ENCODE data around the gene HYLS1. TPM values are rescaled to one million over a fixed set of nuclear protein-coding genes. Genes with fewer than 3 reads are reported as not detected.
A peak's percentile ranks its signal among the peaks of the same experiment; 100 is the strongest.

The HYLS1 gene
- total and polyA plus RNA-seq, 2 experiments from 2014 or later: 14.6 to 25.7 TPM

DNA sequence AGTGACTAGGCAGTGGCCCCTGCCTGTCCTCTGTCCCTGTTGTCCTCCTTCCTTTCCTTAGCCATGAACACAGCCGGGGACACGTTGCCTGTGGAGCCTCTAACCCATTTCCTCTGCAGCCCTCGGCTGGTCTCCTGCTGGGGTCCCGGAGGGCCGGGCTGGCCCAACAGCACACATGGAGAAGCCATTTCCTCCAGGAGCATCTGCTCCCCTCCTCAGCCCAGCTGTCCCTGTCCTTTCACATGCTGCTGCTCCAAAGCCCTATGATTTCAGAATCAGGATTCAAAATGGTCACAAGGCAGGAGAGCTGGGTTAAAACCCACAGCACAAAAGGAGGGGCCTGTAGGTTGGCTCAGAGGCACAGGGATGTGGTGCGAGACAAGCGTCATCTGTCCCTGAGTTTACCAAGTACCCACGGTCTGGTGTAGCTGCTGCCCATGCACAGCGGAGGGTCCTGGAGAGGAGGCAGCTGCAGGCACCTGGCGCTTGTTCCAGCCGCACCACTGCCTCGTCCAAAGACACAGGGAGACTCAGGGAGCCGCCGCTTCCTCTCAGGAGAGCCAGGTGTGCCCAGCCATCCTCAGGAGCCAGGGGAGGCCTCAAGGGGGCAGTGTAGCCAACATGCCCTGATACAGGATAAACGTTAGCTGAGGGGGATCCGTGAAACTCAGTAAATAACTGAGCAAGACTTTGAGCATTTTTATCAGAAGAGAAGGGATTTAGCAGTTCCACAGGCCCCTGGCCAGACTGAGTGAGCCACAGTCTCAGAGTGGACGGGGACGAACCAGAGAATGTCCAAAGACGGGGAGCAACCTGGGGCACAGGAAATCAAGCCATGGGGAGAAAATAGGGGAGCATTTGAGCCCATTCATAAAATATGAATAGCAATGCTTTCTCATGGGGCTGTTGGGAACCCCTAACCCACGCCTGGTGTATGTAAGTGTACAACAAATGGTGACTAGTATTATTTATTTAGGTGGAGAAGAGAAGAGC, 54.4 kb downstream of the HYLS1 start:
- peaks cover 13% of the 10 kb centered on the region for H3K4me1 ChIP-seq (ENCODE audit: insufficient read depth)
- 0 out of 2 replicates have a peak overlapping the region, but pooled peaks have one; percentile 39 for H3K4me2 ChIP-seq
- H2AFZ ChIP-seq: peak overlapping the region; percentile 99
- DNase-seq (ENCODE audit: low spot score) (peak; percentile 95), ATAC-seq (peak; percentile 97)
- peak overlapping the region; percentile 26; the same call in 1 of the 2 replicates for H3K27ac Mint-ChIP-seq
- H3K79me2 ChIP-seq (replicated peaks; ENCODE audit: insufficient read depth): no peaks in the 10 kb centered on the region
- H3K9me3 Mint-ChIP-seq: no peaks in the 10 kb centered on the region; the same call in 2 of the 3 replicates
- H3K4me3 Mint-ChIP-seq: no peak overlapping the region; the same call in 2 of the 3 replicates
- no peaks in the 10 kb centered on the region for H4K20me1 ChIP-seq (replicated peaks; ENCODE audit: insufficient read depth)
- peaks cover 15% of the 10 kb centered on the region for H3K27me3 Mint-ChIP-seq (ENCODE audit: insufficient read depth, low read depth, poor library complexity)
- peaks cover 22% of the 10 kb centered on the region for H3K4me1 Mint-ChIP-seq
- no peaks in the 10 kb centered on the region for H3K9me2 ChIP-seq (ENCODE audit: insufficient read depth)
- H3K4me3 ChIP-seq: peak overlapping the region; percentile 22; the same call in 1 of the 2 replicates
- H3K36me3 Mint-ChIP-seq (ENCODE audit: low read depth): no peaks in the 10 kb centered on the region
- no peaks in the 10 kb centered on the region for H3K27me3 ChIP-seq (ENCODE audit: insufficient read depth)
- H3K27ac ChIP-seq (ENCODE audit: low read depth): no peak overlapping the region
- no peaks in the 10 kb centered on the region for H3K36me3 ChIP-seq (ENCODE audit: insufficient read depth)
- no peaks in the 10 kb centered on the region for H3F3A ChIP-seq (replicated peaks; ENCODE audit: low read depth)
- TF ChIP-seq ZNF114 (CRISPR knock-in tag; IDR thresholded peaks at IDR 0.05) (no peak), JUNB (IDR thresholded peaks at IDR 0.05; ENCODE audit: unreplicated experiment) (no peak), EZH2phosphoT487 (IDR thresholded peaks at IDR 0.05; ENCODE audit: unreplicated experiment) (no peak), ZNF331 (CRISPR knock-in tag; IDR thresholded peaks at IDR 0.05; ENCODE audit: low read depth) (no peak), POLR2AphosphoS5 (IDR thresholded peaks at IDR 0.05; ENCODE audit: low read depth) (no peak), STAT1 (IDR thresholded peaks at IDR 0.05; ENCODE audit: unreplicated experiment) (no peak), NANOG (IDR thresholded peaks at IDR 0.05; ENCODE audit: borderline replicate concordance) (no peak), EZH2 (IDR thresholded peaks at IDR 0.05; ENCODE audit: low read depth, unreplicated experiment) (no peak), CREB1 (CRISPR knock-in tag; IDR thresholded peaks at IDR 0.05; ENCODE audit: low read depth) (0 out of 2 replicates have a peak, but pooled peaks have one; percentile 17)
- TF ChIP-seq, protein P1, sequence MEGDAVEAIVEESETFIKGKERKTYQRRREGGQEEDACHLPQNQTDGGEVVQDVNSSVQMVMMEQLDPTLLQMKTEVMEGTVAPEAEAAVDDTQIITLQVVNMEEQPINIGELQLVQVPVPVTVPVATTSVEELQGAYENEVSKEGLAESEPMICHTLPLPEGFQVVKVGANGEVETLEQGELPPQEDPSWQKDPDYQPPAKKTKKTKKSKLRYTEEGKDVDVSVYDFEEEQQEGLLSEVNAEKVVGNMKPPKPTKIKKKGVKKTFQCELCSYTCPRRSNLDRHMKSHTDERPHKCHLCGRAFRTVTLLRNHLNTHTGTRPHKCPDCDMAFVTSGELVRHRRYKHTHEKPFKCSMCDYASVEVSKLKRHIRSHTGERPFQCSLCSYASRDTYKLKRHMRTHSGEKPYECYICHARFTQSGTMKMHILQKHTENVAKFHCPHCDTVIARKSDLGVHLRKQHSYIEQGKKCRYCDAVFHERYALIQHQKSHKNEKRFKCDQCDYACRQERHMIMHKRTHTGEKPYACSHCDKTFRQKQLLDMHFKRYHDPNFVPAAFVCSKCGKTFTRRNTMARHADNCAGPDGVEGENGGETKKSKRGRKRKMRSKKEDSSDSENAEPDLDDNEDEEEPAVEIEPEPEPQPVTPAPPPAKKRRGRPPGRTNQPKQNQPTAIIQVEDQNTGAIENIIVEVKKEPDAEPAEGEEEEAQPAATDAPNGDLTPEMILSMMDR (conservative IDR thresholded peaks at IDR 0.05; ENCODE audit: low read depth in 2 of 2): peak; percentile 91 to 94
- TF ChIP-seq, protein P2, sequence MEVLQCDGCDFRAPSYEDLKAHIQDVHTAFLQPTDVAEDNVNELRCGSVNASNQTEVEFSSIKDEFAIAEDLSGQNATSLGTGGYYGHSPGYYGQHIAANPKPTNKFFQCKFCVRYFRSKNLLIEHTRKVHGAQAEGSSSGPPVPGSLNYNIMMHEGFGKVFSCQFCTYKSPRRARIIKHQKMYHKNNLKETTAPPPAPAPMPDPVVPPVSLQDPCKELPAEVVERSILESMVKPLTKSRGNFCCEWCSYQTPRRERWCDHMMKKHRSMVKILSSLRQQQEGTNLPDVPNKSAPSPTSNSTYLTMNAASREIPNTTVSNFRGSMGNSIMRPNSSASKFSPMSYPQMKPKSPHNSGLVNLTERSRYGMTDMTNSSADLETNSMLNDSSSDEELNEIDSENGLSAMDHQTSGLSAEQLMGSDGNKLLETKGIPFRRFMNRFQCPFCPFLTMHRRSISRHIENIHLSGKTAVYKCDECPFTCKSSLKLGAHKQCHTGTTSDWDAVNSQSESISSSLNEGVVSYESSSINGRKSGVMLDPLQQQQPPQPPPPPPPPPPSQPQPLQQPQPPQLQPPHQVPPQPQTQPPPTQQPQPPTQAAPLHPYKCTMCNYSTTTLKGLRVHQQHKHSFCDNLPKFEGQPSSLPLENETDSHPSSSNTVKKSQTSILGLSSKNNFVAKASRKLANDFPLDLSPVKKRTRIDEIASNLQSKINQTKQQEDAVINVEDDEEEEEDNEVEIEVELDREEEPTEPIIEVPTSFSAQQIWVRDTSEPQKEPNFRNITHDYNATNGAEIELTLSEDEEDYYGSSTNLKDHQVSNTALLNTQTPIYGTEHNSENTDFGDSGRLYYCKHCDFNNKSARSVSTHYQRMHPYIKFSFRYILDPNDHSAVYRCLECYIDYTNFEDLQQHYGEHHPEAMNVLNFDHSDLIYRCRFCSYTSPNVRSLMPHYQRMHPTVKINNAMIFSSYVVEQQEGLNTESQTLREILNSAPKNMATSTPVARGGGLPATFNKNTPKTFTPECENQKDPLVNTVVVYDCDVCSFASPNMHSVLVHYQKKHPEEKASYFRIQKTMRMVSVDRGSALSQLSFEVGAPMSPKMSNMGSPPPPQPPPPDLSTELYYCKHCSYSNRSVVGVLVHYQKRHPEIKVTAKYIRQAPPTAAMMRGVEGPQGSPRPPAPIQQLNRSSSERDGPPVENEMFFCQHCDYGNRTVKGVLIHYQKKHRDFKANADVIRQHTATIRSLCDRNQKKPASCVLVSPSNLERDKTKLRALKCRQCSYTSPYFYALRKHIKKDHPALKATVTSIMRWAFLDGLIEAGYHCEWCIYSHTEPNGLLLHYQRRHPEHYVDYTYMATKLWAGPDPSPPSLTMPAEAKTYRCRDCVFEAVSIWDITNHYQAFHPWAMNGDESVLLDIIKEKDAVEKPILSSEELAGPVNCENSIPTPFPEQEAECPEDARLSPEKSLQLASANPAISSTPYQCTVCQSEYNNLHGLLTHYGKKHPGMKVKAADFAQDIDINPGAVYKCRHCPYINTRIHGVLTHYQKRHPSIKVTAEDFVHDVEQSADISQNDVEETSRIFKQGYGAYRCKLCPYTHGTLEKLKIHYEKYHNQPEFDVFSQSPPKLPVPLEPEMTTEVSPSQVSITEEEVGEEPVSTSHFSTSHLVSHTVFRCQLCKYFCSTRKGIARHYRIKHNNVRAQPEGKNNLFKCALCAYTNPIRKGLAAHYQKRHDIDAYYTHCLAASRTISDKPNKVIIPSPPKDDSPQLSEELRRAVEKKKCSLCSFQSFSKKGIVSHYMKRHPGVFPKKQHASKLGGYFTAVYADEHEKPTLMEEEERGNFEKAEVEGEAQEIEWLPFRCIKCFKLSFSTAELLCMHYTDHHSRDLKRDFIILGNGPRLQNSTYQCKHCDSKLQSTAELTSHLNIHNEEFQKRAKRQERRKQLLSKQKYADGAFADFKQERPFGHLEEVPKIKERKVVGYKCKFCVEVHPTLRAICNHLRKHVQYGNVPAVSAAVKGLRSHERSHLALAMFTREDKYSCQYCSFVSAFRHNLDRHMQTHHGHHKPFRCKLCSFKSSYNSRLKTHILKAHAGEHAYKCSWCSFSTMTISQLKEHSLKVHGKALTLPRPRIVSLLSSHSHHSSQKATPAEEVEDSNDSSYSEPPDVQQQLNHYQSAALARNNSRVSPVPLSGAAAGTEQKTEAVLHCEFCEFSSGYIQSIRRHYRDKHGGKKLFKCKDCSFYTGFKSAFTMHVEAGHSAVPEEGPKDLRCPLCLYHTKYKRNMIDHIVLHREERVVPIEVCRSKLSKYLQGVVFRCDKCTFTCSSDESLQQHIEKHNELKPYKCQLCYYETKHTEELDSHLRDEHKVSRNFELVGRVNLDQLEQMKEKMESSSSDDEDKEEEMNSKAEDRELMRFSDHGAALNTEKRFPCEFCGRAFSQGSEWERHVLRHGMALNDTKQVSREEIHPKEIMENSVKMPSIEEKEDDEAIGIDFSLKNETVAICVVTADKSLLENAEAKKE (CRISPR knock-in tag; IDR thresholded peaks at IDR 0.05): 0 out of 2 replicates have a peak, but pooled peaks have one; percentile 45
- TF ChIP-seq, protein P3, sequence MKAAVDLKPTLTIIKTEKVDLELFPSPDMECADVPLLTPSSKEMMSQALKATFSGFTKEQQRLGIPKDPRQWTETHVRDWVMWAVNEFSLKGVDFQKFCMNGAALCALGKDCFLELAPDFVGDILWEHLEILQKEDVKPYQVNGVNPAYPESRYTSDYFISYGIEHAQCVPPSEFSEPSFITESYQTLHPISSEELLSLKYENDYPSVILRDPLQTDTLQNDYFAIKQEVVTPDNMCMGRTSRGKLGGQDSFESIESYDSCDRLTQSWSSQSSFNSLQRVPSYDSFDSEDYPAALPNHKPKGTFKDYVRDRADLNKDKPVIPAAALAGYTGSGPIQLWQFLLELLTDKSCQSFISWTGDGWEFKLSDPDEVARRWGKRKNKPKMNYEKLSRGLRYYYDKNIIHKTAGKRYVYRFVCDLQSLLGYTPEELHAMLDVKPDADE (IDR thresholded peaks at IDR 0.05): no peak

Measured in GM23338 (cell line).